ENCODE data around the gene UGT1A9.

UGT1A9 gene

GRCh38 chr2:233690444-233690843 lies 18.7 kb downstream of the UGT1A9 start:
- TF ChIP-seq CTCF (conservative IDR thresholded peaks at IDR 0.05; ENCODE audit: low read depth, low read length), result no peak
- no peak overlapping the region for H3K4me3 ChIP-seq (ENCODE audit: low read length)
- no peak for DNase-seq (ENCODE audit: low read depth)

DNA sequence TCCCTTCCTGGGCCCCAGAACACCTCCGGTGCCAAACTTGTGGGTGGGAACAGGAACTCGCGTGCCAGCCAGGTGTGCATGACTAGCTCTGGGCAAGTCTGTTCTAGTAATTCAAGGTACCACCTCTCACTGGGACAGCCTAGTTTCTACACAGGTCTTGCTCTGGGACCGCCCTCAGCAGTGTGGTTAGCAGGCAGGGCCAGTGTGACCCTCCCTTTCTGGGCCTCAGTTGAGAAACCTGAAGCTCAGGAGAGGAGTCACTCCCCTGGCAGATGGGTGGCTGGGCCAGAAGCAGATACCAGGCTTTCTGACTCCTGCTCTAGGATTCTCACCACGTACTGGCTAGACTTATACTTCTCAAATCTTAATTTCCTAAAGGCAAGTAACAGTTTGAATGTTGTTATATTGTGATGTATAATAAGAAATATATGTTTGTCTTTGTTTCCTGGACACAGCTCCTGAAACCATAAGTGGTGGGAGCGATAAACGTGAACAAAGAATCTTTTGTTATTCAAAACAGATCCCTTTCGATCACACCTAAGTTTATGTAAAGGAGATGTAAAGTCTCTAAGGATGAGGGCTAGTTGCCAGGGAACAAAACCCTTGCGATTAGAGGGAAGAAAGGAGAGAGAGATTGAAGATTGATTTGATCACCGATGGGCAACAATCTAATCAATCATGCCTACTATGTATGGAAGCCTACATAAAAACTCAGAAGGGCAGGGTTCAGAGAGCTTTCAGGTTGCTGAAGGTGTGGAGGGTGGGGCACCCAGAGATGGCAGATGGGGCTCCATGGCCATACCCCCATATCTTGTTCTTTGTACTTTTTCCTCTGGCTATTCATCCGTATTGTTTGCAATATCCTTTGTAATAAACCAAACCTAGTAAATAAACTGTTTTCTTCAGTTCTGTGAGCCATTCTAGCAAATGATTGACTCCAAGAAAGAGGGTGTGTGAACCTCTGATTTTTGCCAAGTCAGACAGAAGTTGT lies 20.0 kb downstream of the UGT1A9 start:
- DNase-seq (ENCODE audit: low read depth), result no peak
- TF ChIP-seq CTCF (conservative IDR thresholded peaks at IDR 0.05; ENCODE audit: low read depth, low read length), result no peak
- no peak overlapping the region for H3K4me3 ChIP-seq (ENCODE audit: low read length)

- DNase-seq (ENCODE audit: low read depth), result no peak
- H3K4me3 ChIP-seq (ENCODE audit: low read length), result no peak within 1 kb of the TSS
- no peak for TF ChIP-seq CTCF (conservative IDR thresholded peaks at IDR 0.05; ENCODE audit: low read depth, low read length)
Measured at GRCh38 chr2:233692648-233693047, 20.9 kb downstream of the UGT1A9 start, which contains the start of gene UGT1A6. UGT1A6 (plus strand) TSS chr2:233692890; CDS start chr2:233693005, 115 bp downstream.

DNA sequence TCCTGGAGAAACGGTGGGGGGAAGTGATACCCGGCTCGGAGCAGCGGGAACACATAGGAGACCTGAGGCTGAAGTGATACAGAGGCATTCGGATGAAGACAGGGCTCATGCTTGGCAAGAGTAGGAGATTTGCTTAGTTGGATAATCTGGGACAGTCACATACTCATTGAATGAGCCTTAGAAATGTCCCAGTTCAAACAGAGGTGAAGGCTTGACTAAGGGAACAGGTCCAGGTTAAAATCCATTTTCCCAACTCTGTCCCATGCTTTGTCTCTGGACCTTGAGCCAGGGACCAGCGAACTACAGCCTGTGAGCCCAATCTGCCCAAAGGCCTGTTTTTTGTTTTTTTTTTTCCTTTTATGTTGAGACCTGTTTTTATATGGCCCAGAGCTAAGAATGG lies 22.3 kb downstream of the UGT1A9 start:
- no peak for DNase-seq (ENCODE audit: low read depth)
- no peak overlapping the region for H3K4me3 ChIP-seq (ENCODE audit: low read length)
- TF ChIP-seq CTCF (conservative IDR thresholded peaks at IDR 0.05; ENCODE audit: low read depth, low read length), result no peak

GRCh38 chr2:233698740-233699139 lies 27.0 kb downstream of the UGT1A9 start:
- no peak overlapping the region for H3K4me3 ChIP-seq (ENCODE audit: low read length)
- TF ChIP-seq CTCF (conservative IDR thresholded peaks at IDR 0.05; ENCODE audit: low read depth, low read length), result no peak
- no peak for DNase-seq (ENCODE audit: low read depth)

- no peak for DNase-seq (ENCODE audit: low read depth)
- TF ChIP-seq CTCF (conservative IDR thresholded peaks at IDR 0.05; ENCODE audit: low read depth, low read length), result no peak
- no peak overlapping the region for H3K4me3 ChIP-seq (ENCODE audit: low read length)
Measured at GRCh38 chr2:233699424-233700027, 27.8 kb downstream of the UGT1A9 start.
